Lower leg skin (tissue), 3 donors: Measurements from ENCODE around the gene HARBI1.

Source experiments
- CTCF ChIP-seq, 3 donors: fragments of 450-650 bp; IDR thresholded peaks; one replicate each; pipeline ENCODE4 v1.5.1; 2016; ENCODE audit warnings: antibody characterized with exemption in 3 of 3, mild to moderate bottlenecking in 3 of 3, moderate library complexity in 2 of 3
- POLR2A ChIP-seq, 2 donors: fragments of 450-650 bp; IDR thresholded peaks; one replicate each; pipeline ENCODE4 v1.6.1; 2016 to 2017; ENCODE audit warnings: antibody characterized with exemption in 2 of 2, mild to moderate bottlenecking in 1 of 2, moderate library complexity in 1 of 2

GRCh38 chr11:46617972-46618314, 916 bp upstream of the HARBI1 start:
- no peak for TF ChIP-seq CTCF (IDR thresholded peaks at IDR 0.05)
- no peak for TF ChIP-seq POLR2A (IDR thresholded peaks at IDR 0.05)
